Measurements from ENCODE around the gene MYBPC1.
"Not testable (repeated sequence)": the region's sequence is repeated elsewhere in the genome, so short reads cannot be mapped to it uniquely, and the experiment has no call there.

Gene MYBPC1

DNA sequence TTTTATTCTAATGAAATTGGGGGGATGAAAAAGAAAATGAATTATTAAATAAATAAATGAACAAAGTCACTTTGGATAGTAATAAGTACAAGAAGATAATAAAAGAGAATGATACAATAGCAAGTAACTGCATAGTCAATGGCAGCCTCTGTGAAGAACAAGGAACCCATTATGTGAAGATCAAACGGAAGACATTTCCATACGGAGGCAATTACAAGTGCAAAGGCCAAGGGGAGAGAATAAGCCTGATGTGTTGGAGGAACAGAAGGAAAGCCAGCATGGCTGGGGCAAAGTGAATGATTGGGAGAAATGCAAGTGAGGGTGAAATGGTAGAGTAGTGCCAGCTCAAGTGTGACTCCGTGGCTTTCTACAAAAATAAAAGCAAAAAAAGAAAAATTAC lies 58.7 kb downstream of the MYBPC1 start:
- no peak for DNase-seq (ENCODE audit: low read depth)

DNA sequence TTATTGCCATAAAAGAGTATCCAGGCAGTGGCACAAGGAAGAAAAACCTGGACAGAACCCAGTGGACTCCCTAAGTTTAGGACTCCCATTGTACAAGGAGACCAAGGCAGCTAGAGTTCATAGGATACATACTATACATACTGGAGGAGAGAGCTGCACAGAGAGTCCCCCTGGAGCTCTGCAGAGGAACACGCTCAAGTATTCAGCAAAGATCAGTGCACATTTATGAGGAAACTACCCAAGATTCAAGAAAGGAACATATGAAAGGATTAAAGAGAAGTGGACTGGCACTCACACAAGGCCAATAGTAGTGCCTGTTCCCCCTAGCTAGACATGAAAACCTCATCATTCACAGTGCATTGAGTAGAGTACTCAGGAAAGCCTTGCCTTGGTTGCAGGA lies 59.7 kb downstream of the MYBPC1 start:
- no peak for DNase-seq (ENCODE audit: low read depth)

DNA sequence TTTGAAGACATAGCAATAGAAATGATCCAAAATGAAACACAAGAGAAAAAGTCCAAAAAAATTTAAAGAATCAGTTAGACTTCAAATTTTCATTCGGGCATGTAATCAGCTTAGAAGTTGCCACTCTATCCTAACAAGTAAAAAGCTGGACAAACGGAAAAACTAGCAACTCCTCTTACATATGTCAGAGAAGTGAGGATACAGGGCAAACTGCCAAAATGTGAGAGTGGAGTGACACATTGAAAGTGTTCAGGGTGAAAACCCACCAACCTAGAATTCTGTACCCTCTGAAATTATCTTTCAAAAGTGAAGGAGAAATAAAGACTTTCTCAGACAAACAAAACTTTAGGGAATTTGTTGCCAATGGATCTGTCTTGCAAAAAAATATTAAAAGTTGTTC lies 60.6 kb downstream of the MYBPC1 start:
- DNase-seq (ENCODE audit: low read depth) = no peak

DNA sequence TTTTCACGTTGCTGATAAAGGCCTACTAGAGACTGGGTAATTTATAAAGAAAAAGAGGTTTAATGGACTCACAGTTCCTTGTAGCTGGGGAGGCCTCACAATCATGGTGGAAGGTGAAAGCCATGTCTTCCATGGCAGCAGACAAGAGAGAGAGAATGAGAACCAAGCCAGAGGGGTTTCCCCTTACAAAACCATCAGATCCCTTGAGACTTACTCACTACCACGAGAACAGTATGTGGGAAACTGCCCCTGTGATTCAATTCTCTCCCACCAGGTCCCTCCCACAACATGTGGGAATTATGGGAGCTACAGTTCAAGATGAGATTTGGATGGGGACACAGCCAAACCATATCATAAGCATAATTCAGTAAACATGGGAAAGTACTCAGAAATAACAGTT lies 65.9 kb downstream of the MYBPC1 start:
- not testable (repeated sequence) for DNase-seq (ENCODE audit: low read depth)

DNA sequence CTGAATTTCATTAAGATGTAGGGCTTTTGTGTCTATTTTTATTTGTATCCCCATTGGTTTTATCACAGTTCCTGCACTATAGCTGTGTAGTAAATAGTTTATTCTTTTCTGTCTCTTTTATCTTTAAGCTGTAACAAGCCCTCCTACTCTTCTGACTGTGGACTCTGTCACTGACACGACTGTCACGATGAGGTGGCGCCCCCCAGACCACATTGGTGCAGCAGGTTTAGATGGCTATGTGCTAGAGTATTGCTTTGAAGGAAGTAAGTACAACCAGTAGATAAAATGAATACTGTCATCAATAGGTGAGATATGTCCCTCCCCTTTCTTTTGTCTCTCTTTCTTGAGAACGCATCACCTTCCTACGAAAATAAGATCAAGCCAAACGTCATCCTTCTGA lies 68.5 kb downstream of the MYBPC1 start:
- DNase-seq (ENCODE audit: low read depth) = no peak

DNA sequence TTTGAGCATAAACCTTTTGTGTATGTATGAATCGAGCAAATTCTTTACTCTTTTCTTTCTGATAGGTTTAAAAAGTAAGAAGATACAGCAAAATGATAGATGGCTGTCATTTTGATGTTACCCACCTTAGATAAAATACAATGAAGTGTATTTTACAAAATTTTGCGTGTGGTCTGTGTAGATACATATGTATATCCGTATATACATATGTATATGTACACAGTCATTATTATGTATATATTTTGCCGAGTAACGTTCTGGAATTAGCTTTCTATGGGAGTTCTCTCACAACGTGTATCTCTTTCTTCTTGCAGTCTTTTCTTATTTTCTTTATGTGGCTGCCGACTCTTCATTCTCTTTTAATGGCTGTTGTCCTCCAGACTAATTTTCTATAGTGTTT lies 70.2 kb downstream of the MYBPC1 start:
- DNase-seq (ENCODE audit: low read depth) = no peak

DNA sequence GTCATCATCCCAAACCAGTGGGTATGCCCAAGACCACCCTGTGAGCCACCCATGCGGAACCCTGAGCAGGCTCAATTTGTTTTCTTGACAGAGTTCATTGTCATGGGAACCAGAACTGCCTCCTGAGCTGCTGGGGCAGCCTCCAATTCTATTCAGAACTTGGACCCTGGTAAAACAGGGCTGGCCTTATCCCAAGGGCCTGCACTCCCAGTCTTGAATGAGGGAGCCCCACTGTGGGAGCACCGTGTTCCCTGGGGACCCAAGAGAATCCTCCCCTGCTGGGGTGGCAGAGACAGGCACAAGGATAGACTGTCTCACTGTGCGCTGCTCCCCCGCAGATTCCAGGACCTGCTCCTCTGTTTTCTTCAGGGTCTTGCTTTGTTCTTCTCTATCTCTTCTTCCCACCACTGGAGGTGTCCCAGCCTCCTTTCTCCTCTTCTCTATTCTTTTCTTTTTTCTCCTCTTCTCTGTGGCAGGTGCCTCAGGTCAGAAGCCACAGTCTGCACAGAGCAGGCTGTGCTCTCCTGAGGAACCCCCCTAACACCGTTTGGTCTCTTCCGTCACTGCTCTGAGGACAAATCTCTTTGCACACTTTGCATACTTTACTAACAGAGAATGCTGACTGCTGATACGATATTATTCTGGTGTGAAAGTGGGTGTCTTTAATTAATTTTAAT lies 71.4 kb downstream of the MYBPC1 start:
- no peak for DNase-seq (ENCODE audit: low read depth)

DNA sequence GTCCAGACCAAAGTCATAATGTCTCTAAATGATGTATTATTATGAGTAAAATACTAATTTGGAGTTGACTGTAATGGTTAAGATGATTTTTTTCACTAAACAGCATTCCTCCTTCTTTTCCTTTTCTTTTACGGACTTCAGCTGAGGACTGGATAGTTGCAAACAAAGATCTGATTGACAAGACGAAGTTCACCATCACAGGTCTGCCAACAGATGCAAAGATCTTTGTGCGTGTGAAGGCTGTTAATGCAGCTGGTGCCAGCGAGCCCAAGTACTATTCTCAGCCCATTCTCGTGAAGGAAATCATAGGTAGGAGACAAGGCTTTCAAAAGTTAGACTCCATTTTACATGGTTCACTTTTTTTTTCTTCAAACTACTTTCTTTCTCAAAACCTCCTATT lies 72.8 kb downstream of the MYBPC1 start:
- DNase-seq (ENCODE audit: low read depth) = no peak

DNA sequence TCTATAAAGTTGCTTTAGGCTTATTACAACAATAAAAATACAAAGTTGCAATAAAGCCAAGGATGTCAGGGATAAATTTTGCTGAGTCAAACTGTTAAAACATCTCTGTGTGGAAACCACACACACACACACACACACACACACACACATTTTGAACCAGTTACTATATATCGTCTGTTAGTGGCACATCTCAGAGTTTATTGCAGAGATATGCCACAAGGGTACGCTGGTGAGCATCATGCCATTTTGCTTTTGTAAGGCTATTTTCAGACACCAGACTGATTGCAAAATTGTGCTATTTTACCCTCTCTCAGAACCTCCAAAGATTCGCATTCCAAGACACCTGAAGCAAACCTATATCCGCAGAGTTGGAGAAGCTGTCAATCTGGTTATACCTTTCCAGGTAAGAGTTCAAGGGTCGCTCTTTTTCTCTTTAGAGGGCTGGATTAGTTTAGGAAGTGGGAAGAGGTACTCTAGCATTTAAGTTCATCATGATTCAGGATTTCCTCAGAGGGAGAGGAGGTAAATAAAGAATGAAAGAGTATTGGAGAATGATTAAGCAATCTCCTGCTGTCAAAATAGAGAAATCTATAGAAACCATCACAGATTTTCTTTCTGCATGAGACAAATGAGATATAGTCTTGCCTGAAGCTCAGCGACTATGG lies 75.4 kb downstream of the MYBPC1 start:
- DNase-seq (ENCODE audit: low read depth) = peak; percentile 16

DNA sequence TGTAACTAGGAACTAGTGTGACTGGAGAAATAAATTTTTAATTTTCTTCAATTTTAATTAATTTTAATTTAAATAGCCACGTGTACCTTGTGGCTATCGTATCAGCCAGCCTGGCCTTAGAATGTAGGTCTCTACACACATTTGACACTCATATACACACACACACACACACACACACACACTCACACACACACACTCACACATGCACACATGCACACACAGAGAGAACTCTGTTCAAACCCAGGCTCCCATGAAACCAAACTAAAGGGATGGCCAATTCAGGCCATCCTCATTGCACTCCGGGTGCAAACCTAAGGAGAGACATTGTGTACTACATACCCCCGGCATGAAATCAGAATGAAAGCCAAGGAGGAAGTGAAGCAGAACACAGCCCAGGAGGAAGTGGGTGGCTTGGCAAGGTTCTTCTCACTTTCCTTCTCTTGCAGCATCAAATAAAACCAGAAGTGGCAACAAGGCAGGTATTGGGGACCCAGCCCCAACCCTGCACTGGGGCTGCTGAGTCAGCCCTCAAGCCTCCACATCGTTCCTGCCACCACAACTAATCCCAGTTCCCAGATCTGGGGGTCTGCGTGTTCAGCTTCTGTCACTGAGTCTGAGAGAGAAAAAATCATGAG lies 76.5 kb downstream of the MYBPC1 start:
- DNase-seq (ENCODE audit: low read depth) = no peak

DNA sequence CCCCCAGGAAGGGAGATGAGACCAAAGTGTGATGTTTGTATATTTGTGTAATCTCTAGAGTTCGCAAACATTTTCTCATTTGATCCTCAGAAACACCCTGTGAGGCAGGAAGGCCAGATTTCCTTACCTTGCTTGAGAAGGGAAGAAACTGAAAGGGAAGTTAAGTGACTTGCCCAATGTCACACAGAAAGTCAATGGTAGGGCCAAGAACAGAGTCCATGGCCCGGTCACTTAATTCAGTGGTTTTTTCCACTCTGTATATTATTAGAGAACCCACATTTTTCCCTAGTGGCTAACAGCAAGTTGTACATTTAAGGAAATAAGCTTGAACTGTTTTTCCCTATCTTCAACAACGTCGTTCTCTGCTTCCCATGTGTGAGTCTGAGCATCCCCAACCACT lies 77.1 kb downstream of the MYBPC1 start:
- DNase-seq (ENCODE audit: low read depth) = no peak

DNA sequence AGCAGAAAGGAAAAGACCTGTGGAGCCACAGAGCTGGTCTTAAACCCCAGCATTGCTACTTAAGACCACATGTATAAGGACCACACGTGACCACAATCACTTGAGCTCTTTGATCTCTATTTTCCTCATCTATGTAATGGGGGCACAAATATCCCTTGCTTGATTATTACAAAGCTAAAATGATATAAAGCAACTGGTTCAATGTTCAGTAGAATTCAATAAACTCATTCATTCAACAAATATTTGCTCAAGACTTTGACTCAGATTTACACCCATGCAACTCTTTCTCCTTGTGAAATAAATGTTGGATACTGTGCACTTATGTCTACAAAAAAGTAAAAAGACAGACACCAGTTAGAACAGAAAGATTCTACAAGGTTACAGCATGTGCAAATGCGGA lies 80.8 kb downstream of the MYBPC1 start:
- DNase-seq (ENCODE audit: low read depth) = no peak

DNA sequence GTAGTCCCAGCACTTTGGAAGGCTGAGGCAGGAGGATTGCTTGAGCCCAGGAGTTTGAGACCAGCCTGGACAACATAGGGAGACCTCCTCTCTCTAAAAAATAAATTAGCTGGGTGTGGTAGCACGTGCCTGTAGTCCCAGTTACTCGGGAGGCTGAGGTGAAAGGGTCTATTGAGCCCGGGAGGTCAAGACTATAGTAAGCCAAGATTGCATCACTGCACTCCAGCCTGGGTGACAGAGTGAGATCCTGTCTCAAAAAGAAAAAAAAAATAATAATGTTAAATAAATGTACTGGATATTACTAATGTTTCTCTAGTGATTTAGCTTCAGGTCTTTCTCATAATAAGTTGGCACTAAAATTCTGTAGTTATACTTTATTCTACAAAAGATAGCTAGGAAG lies 81.7 kb downstream of the MYBPC1 start:
- DNase-seq (ENCODE audit: low read depth) = not testable (repeated sequence)

DNA sequence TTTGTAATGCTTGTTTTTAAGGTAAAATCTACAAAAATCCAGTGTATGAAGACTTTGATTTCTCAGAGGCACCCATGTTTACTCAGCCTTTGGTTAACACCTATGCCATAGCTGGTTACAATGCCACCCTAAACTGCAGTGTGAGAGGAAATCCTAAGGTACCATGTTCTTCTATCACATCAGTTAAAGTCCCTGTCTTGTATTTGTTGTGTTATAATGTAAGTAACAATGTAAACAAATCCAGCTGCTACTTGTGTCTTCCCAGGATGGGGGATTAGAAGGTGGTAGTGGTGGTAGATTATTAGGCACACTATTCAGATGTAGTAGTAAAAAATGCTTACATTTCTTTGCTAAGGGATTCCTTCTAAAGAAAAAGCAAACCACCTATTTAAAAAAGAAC lies 83.3 kb downstream of the MYBPC1 start:
- no peak for DNase-seq (ENCODE audit: low read depth)

DNA sequence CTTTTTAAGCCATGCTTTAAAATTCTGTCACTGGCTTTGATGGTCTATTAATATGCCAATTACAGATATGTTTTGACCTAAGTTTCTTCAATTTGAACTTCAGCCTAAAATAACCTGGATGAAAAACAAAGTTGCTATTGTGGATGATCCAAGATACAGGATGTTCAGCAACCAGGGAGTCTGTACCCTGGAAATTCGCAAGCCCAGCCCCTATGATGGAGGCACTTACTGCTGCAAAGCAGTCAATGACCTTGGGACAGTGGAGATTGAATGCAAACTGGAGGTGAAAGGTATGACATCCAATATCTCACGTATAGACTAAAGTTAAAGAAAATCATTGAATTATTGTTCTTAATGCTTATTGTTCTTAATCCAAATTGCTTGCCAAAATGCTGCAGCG lies 85.5 kb downstream of the MYBPC1 start:
- DNase-seq (ENCODE audit: low read depth) = no peak

DNA sequence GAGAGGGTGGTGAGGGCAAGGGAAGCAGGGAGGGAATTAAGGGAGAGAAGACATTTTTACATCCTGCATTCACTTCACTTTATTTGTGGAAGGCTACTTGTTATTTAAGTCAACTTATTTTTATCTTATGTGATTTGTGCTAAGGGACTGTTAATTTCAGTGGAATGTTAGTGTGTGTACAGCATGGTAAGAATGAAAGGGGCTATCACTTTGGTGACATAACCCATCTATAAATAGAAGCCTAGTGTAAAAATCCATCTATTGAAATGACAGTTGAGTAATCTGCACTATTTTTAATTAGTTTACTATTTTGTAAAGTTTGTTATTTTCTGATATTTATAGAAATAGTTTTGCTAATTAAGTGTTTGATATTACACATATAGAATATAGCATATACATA lies 85.9 kb downstream of the MYBPC1 start:
- DNase-seq (ENCODE audit: low read depth) = no peak

DNA sequence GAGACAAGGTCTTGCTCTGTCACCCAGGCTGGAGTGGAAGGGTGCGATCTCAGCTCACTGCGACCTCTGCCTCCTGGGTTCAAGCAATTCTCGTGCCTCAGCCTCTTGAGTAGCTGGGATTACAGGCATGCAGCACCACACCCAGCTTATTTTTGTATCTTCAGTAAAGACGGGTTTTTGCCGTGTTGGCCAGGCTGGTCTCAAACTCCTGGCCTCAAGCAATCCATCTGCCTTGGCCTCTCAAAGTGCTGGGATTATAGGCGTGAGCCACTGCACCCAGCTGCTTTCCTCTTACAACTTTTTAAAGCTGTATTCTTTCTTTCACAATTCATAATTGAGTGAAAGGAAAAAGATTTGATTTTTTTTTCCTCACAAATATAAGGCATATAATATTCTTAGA lies 86.9 kb downstream of the MYBPC1 start:
- not testable (repeated sequence) for DNase-seq (ENCODE audit: low read depth)

DNA sequence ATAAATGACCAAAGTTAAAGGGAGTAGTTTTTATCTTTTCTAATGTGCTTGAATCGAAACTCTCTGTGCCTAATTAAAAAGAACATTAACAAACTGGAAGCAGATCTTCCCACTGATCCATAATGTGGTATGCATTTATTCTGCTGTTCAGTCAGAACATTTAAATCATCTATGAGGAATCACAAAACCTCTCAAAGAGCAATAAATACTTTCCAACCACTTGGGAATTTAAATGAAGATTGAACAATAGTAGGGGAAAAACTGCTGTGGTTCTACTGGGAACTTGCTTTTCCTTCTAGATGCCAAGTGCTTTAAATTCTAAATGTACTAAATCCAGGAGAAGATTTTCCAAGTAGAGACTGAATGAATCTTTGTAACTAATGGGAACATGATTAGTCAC lies 90.3 kb downstream of the MYBPC1 start:
- DNase-seq (ENCODE audit: low read depth) = no peak

DNA sequence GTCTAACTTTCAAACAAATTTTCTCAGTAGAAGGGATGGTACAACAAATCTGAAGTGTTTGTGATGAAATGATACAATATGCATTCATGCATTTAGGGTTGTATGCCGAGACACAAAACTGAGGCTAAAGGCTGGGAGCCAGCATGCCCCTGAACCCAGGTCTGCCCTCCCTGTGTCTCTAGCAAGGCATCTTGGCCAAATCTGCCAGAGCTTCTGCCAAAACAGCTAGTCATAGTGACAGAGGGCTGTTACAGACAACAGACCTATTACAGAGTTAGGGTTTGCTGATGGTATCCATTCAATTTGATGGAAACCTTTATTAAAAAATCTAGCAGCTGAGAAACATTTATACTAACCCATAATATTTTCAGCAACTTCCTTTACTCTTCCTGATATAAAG lies 91.4 kb downstream of the MYBPC1 start:
- DNase-seq (ENCODE audit: low read depth) = no peak

DNA sequence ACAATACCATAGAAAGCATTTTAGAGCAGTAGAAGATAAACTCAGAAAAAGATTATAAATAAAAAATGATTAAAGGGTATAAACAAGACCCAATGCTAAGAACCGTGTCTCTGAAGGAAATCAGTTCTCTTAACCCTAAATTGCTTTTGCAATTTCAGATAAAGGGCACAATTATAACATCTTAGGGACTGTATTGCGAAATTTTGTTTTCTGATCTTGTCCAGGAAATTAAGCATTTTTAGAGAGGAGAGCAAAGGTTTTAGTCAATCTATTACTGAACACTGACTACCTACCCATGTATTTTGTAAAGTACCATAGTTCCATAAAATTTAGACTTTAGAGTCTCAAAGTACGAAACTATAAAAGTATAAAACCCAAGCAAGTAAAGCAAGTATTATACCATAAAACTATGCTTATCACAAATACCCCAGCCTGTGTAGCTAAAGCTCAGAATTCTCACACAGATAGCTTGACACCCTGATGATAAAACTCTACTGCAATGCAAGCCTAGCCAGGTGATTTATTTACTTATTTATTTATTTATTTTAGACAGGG lies 95.8 kb downstream of the MYBPC1 start:
- no peak for DNase-seq (ENCODE audit: low read depth)

DNA sequence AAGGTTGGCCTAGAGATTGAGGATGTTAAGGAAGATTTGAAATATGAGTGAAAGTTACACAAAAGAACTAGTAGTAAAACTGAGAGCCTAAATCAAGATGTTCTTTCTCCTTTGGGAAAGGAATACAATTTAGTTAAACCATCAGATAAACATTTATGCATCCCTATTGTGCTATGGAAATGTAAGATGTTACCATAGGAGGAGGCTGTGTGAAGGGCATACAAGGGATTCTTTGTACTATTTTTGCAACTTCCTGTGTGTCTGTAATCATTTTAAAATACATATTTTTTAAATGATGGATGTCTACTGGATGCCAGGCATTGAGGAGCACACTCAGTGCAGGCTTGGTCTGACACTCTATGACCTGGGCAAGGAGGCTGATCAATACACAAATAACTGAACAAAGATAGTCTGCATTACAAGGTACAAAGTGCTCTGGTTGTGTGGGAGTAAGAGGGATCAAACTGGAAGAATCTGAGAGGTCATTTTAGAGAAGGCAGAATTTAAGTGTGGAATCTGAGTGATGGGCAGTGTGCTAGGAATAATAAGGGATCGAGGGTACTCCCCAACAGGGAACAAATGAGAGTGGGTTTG lies 96.8 kb downstream of the MYBPC1 start:
- DNase-seq (ENCODE audit: low read depth) = no peak

DNA sequence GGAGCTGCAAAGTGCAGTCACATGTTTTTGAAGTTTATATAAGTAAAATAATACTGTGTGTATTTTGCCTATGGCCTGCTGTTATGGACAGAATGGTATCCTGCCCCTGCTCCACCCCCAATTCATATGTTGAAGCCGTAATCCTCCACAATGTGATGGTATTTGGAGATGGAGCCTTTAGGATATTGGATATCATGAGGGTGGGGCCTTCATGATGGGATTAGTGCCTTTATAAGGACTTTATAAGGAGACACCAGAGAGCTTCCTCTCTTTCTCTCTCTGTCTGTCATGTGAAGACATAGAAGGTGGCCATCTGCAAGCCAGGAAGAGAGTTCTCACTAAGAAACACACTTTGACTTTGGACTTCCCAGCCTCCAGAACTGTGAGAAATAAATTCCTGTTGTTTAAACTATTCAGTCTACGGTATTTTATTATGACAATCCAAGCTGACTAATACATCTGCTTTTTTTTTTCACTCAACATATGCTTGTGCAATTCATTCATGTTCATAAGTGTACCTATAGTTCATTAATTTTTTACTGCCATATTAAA lies 99.6 kb downstream of the MYBPC1 start:
- DNase-seq (ENCODE audit: low read depth) = no peak

DNA sequence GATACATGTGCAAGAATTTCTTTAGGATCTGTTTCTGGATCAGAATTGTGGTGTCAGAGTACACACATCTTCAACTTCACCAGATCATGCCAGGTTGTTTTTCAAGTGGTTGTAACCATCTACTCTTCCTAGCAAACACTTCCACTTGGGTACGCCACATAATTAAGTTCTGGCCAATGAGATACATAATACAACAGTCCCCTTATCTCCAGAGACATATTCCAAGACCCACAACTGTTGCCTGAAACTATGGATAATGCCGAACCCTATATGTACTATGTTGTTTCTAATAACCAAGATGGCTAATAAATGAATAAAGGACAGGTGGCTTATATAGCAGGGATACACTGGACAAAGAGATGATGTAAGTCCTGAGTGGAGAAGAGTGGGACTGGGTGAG lies 100.2 kb downstream of the MYBPC1 start:
- DNase-seq (ENCODE audit: low read depth) = no peak

All from fibroblast of the conjunctiva (primary cell).